HG02884 (cell line): ENCODE results near the gene ALG14.
"Not testable (repeated sequence)": the region's sequence is repeated elsewhere in the genome, so short reads cannot be mapped to it uniquely, and the experiment has no call there.

Source experiments
- ATAC-seq: cut with Tn5 transposase; IDR thresholded peaks from one replicate; pipeline ENCODE4 v1.9.1; 2021; ENCODE audit warnings: mild to moderate bottlenecking, moderate library complexity; ENCODE audit not compliant: unreplicated experiment

ALG14 gene

GRCh38 chr1:94961582-94961981 is 111.2 kb downstream of the ALG14 start:
- no peak for ATAC-seq

- ATAC-seq: no peak
Measured at GRCh38 chr1:94958081-94958480, 114.7 kb downstream of the ALG14 start.

GRCh38 chr1:94955767-94956632 is 116.8 kb downstream of the ALG14 start:
- no peak for ATAC-seq

DNA sequence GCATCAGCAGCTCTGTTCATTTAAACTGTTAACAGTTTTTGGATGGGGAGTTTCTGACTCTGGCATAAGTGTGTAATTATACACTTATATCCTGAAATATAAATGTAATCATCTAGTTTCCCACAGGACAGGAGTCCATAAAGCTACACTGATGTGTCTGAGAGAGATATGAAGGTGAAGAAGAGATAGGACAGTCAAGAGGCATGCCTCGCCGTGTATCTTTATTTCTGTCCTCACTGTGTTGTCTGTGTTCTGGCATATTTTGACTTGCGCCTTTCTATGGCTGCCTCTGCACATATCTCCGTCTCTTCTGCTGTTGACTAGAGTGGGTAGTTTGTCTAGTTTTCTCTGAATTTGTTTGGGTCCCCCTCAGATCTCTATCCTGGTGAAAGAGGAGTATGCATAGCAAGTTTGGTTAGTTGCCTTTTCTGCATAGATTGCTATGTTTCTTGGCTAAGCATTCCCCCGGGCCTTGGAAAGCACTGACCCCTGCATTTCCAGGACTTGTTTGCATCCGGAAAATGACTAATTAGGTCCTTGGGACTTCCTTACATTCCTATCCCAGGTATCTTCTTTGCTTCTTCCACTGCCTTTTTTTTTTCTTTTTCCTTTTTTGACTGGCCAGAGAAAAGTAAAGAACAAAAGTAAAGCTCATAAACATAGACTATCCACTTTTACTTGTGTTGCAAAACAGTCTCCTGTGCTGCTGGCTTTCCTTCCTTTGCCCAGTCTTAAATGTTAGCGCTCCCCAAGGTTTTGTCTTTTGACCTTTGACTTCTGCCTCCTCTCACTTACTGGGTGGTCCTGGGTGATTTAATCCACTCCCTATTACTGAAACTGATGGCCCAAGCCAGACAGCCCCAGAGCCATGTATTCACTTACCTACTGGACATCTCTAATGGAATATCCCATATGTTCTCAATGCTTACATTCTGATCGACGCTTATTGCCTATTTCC is 118.2 kb downstream of the ALG14 start:
- ATAC-seq: no peak

- ATAC-seq: no peak
Measured at GRCh38 chr1:94953746-94954145, 119.0 kb downstream of the ALG14 start.

- no peak for ATAC-seq
Measured at GRCh38 chr1:94953107-94953506, 119.6 kb downstream of the ALG14 start.

- no peak for ATAC-seq
Measured at GRCh38 chr1:94952539-94952938, 120.2 kb downstream of the ALG14 start.

- ATAC-seq: no peak
Measured at GRCh38 chr1:94951509-94952208, 121.1 kb downstream of the ALG14 start.

DNA sequence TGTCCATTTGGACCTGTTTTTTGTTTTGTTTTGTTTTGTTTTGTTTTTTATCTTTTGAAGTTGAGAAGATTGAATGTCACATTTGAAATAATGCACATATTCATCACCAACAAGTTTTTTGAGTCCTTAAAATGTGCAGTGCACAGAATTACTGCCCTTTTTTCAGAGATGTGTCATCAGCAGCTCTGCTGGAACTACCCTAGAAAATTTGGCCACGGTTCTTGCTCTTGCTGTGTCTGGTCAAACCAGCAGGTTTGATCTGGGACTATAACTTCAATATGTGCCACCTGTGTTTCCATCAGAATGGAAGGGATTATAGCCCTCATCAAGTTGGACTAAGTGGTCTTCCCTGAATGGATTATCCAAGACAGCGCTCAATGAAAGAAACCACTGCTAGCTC is 121.7 kb downstream of the ALG14 start:
- ATAC-seq: no peak

DNA sequence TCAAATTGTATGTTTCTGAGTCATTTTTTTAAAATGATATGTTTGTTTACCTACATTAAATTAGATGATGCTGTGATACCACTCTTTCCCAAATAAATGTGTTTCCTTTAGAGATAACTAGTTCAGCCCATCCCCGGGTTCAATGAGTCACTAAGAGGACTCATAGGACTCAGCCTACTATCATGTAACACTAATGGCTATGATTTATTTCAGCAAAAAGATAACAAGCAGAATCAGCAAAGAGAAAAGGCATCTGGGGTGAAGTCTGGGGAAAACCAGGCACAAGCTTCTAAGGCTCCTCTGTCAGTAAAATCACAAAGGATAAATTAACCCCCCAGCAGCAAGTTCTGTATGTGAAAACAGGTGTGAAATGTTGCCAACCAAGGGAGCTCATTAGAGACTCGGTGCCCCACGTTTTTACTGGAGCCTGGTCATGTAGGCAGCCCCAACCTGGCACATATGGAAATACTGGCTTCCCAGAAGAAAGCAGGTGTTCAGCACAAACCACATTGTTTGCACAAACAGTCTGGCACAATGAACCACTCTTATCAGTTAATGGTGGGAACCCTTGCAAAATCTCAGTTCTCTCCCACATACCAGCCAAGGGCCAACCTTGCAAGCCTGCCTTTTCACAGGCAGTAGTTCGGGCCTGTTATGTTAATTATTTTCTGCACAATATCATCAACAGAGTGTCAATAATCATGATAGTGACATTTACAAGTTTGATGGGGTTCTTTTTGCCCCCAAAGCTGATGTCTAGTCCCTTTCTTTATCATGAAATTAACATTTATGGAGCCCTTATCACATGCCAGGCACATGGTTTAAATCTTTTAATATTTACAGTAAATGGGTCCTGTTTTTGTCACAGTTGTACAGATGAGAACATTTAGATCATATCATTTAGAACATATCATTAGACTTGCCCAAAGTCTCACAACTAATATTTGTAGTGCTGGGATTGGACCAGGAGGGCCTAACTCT is 122.8 kb downstream of the ALG14 start:
- no peak for ATAC-seq

- ATAC-seq: no peak
Measured at GRCh38 chr1:94947437-94947836, 125.3 kb downstream of the ALG14 start.

- no peak for ATAC-seq
Measured at GRCh38 chr1:94946886-94947285, 125.9 kb downstream of the ALG14 start.

DNA sequence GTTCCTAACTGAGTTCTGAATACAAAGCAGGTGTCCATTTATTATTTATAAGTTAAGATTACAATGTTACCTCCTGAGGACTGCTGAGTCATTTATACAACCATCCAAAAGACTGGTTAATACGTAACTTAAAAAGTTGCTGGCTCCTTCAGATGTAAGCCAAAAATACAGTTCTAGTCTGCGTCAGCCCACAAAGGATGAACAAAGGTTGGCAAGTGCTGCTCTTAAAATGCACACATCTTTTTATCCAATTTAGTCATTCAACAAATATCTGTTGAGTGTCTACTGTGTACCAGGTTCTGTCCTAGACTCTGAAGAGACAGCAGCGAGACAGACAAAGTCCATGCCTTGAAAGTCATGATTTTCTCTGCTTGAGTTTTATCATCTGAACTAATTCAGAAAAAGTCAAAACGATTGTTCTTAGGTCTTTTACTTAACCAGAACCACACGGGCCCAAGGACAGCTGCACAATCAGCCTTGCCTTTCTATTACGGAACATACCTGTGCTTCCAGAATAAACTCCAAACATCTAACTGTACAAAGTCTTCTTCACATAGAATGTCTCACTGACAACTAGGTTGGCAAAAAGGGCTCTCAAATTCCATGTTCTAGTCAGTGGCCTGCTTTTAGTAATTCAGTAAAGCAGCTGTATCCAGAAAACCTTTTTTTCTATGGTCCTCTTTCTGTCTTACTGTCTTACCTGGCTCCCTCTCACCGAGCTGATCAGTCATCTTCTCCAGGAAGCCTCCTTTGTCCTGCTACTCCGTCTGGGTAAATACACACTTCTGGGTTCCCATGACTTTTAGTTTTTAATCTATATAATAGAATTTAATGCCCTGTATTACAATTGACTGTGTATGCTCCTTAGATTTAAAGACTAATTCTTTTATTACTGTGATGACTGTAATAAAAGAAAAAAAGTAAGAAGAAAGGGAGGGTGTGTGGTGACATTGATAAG is 130.3 kb downstream of the ALG14 start:
- ATAC-seq: no peak

DNA sequence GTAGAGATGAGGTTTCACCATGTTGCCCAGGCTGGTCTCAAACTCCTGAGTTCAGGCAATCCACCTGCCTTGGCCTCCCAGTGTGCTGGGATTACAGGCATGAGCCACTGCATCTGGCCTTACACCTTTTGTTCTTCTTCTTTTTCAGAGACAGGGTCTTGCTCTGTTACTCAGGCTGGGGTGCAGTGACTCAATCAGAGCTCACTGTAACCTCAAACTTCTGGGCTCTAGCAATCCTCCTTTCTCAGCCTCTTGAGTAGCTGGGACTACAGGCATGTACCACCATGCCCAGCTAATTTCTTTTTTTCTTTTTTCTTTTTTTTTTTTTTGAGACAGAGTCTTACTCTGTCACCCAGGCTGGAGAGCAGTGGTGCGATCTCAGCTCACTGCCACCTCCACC is 131.3 kb downstream of the ALG14 start:
- not testable (repeated sequence) for ATAC-seq

DNA sequence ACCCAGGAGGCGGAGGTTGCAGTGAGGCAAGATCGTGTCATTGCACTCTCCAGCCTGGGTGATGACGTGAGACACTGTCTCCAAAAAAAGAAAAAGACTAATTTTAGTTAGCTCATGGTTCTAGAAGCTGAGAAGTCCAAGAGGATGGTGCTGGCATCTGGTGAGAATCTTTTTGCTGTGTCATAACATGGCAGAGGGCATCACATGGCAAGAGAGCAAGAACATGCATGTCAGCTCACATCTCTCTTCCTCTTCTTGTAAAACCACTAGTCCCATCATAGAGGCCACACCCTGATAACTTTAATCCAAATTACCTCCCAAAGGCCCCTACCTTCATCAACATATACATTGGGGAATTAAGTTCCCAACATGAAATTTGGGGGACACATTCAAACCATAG is 132.0 kb downstream of the ALG14 start:
- ATAC-seq: no peak

GRCh38 chr1:94937820-94938219 is 134.9 kb downstream of the ALG14 start:
- no peak for ATAC-seq

DNA sequence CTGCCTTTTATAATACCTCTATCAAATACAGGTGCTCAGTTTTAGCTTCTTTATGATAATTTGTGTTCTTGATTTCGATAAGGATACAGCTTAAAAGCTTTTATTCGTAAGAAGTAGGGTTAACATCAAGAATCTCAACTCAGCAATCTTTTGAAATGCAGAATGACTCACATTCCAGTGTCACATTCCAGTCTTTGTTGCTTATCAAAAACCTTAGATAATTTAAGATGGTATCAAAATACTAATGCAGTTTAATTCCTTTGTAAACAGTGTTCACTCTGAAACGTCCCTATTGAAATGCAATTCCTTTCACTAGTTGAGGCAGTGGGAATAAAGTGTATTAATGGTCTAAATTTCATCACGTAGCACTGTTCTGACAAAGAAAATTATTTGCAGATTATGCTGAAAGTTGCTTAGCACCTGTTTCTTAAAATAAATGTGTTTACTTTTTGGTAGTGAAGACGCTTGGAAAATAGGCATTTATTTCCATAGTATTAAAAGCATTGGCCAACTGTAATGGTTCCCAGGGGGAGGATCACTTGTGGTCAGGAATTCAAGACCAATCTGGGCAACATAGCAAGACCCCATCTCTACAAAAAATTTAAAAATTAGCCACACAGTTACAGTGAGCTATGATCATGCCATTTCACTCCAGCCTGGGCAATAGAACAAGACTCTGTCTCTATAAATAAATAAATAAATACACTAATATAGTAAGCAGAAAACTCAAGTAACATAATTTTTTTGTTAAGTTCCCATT is 135.7 kb downstream of the ALG14 start:
- no peak for ATAC-seq

GRCh38 chr1:94935476-94935875 is 137.3 kb downstream of the ALG14 start:
- ATAC-seq: no peak
